Measurements from ENCODE around the gene MEX3D.

DNA sequence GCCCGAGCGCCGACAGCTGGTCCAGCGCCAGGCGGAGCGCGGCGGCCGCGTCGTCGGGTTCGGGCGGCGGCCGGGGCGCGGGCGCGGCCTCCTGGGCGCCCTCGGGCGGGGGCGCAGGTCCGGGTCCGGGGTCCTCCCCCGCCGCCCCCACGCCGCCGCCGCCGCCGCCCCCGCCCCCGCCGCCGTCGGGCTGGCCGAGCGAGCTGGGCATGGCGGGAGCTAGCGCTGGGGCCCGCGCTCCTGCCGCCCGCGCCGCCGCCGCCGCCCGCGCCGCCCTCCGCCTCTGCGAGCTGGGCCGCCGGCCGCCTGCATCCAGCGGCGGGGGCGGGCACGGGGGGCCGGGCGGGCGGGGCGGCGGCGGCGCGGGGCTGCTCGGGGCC is 287 bp downstream of the MEX3D start:
- TF ChIP-seq, protein P1, sequence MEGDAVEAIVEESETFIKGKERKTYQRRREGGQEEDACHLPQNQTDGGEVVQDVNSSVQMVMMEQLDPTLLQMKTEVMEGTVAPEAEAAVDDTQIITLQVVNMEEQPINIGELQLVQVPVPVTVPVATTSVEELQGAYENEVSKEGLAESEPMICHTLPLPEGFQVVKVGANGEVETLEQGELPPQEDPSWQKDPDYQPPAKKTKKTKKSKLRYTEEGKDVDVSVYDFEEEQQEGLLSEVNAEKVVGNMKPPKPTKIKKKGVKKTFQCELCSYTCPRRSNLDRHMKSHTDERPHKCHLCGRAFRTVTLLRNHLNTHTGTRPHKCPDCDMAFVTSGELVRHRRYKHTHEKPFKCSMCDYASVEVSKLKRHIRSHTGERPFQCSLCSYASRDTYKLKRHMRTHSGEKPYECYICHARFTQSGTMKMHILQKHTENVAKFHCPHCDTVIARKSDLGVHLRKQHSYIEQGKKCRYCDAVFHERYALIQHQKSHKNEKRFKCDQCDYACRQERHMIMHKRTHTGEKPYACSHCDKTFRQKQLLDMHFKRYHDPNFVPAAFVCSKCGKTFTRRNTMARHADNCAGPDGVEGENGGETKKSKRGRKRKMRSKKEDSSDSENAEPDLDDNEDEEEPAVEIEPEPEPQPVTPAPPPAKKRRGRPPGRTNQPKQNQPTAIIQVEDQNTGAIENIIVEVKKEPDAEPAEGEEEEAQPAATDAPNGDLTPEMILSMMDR (IDR thresholded peaks at IDR 0.05; ENCODE audit: low read depth, low read length, missing input control): no peak
- TF ChIP-seq, protein P2, sequence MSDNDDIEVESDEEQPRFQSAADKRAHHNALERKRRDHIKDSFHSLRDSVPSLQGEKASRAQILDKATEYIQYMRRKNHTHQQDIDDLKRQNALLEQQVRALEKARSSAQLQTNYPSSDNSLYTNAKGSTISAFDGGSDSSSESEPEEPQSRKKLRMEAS (IDR thresholded peaks at IDR 0.05): no peak
- TF ChIP-seq NR2F2 (IDR thresholded peaks at IDR 0.05): no peak
- no peak for TF ChIP-seq REST (IDR thresholded peaks at IDR 0.05)
- TF ChIP-seq RAD21 (IDR thresholded peaks at IDR 0.05): no peak
- TF ChIP-seq TAF1 (conservative IDR thresholded peaks at IDR 0.05): no peak
- TF ChIP-seq HNF4G (IDR thresholded peaks at IDR 0.05): no peak
- TF ChIP-seq, protein P3, sequence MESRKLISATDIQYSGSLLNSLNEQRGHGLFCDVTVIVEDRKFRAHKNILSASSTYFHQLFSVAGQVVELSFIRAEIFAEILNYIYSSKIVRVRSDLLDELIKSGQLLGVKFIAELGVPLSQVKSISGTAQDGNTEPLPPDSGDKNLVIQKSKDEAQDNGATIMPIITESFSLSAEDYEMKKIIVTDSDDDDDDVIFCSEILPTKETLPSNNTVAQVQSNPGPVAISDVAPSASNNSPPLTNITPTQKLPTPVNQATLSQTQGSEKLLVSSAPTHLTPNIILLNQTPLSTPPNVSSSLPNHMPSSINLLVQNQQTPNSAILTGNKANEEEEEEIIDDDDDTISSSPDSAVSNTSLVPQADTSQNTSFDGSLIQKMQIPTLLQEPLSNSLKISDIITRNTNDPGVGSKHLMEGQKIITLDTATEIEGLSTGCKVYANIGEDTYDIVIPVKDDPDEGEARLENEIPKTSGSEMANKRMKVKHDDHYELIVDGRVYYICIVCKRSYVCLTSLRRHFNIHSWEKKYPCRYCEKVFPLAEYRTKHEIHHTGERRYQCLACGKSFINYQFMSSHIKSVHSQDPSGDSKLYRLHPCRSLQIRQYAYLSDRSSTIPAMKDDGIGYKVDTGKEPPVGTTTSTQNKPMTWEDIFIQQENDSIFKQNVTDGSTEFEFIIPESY (IDR thresholded peaks at IDR 0.05): no peak
- no peak for TF ChIP-seq JUND (IDR thresholded peaks at IDR 0.05)
